Stimulated activated CD8-positive, alpha-beta memory T cell treated with anti-CD3 and anti-CD28 coated beads, Interleukin-7, amount 100 ng/mL, for 1 hour (primary cell): ENCODE data around the gene PDCD1.

Source experiments
- DNase-seq, 2 donors: peaks; one replicate each; pipeline ENCODE4 v3.0.0-alpha.2; 2020; ENCODE audit warnings: low read depth in 2 of 2

PDCD1 gene

DNA sequence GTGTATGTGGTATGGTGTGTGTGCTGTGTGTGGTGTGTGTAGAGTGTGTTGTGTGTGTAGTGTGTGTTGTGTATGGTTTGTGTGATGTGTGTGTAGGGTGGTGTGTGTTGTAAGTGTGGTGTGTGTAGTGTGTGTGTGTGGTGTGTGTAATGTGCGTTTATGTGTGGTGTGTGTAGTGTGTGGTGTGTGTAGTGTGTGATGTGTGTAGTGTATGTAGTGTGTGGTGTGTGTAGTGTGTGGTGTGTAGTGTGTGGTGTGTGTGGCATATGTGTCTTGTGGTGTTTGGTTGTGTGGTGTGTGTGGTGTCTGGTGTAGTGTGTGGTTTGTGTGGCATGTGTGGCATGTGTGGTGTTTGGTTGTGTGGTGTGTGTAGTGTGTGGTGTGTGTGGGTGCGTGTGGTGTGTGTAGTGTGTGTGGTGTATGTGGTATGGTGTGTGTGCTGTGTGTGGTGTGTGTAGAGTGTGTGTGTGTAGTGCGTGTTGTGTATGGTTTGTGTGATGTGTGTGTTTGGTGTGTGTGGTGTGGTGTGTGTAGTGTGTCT is 6.8 kb upstream of the PDCD1 start:
- no peak for DNase-seq

DNA sequence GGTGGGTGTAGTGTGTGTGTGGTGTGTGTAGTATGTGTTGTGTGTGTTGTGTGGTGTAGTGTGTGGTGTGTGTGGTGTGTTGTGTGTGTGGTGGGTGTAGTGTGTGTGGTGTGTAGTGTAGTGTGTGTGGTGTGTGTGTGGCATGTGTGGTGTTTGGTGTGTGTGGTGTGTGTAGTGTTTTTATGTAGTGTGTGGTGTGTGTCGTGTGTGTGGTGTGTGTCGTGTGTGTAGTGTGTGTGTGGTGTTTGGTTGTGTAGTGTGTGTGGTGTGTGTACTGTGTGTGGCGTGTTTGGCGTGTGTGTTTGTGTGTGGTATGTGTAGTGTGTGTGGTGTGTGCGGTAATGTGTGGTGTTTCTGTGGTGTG is 6.1 kb upstream of the PDCD1 start:
- DNase-seq, result no peak

DNA sequence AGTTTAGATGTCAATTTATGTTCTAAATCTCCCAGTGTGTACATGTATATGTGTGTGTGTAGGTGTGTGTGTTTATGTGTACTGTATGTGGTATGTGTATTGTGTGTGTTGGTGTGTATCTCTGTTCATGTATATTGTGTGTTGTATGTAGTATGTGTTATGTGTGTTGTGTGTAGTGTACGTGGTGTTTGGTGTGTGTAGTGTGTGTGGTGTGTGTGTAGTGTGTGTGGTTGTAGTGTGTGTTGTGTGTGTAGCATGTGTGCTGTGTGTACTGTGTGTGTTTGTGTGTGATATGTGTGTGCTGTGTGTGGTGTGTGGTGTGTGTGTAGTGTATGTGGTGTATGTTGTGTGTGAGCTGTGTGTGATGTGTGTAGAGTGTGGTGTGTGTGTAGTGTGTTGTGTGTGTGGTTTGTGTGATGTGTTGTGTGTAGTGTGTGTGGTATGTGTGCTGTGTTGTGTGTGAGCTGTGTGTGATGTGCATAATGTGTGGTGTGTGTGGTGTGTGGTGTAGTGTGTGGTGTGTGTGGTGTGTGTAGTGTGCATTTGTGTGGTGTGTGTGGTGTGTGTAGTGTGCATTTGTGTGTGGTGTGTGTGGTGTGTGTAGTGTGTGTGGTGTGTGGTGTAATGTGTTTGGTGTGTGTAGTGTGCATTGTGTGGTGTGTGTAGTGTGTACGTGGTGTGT is 5.6 kb upstream of the PDCD1 start:
- no peak for DNase-seq

- no peak for DNase-seq
These were observed 4.9 kb upstream of the PDCD1 start for GRCh38 chr2:241863536-241863954.

DNA sequence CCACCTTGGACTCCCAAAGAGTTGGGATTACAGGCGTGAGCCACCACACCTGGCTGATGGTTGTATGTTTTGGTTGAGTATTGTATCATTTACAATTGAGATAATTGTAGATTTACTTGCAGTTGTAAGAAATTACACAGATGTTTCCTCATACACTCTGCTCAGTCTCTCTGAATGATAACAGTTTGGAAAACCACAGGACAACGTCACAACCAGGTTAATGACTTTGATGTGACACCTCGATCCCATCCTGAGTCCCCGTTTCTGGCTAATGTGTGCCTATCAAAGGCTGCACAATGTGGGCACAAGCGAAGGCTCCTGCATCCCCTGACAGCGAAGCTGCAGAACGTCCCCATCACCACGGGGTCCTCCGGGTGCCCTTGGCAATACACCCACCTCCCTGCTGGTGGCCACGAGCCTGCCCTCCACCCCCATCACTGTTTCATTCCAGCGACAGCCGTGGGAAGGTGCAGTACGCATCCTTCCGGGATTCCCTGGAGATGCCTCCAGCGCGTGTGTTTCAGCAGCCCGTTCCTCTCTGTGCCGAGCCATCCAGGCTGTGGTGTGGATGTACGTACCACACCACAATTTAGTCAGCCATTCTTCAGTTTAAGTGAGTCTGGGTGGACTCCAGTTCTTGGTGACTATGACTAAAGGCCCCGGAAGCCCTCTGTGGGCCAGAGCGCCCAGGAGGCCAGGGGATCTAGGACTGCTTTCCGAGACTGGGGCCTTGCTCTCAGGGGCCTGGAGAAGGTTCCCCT is 4.3 kb upstream of the PDCD1 start:
- no peak for DNase-seq

DNA sequence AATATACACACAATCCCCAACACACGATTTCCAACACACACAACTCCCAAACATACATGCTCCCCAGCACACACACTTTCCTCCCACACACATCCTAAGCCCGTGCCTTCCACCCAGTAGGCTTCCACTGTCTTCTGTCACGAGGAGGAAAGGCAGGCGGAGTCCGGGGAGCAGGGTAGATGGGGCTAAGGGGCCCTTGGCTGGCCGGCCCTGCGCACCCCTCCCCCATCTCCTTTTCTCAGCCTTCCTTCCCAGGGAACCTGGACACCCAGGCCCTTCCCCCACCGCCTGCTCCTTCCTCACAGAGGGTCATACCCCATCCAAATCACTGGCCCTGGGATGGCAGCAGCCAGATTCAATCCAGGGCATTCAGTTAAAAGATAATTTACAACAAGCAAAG is 3.4 kb upstream of the PDCD1 start:
- DNase-seq, result no peak

- no peak for DNase-seq
These were observed 2.6 kb upstream of the PDCD1 start for GRCh38 chr2:241861264-241861663.

- no peak for DNase-seq
These were observed 1.7 kb upstream of the PDCD1 start for GRCh38 chr2:241860184-241861078.

DNA sequence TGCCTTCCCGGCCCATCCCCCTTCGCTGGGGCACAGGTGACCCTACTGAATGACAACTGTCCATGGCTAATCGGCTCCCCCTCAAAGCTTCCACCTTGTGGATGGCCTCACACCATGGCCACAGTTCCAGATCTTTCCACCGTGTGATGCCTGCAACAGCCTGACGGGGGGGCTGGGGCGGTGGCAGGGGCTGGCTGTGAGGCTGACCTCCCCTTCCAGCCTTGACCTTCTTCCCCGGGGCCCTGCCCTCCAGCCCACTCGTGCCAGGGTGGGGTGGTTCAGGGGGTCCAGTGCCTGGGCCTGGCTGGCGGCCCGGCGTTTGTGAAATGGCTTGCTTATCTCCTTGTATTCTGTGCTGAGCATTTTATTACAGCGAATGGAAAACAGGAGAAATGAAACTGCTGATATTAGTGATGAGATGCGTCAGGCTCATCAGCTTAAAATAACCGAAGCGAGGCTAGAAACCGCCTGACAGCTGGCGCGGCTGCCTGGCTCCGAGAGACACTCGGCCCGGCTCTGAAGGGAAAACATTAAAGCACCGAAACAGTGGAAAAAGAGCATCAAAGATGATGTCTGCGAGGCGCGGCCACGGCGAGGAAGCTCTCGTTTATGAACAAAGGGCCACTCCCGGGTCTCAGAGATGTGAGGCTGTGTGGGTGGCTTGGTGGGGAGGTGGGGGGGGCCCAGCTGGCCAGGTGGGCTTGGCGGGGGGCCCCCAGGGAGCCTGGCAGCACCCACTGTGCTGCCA is 916 bp upstream of the PDCD1 start:
- DNase-seq, result peak in 1 of 2 donors; percentile 30

DNA sequence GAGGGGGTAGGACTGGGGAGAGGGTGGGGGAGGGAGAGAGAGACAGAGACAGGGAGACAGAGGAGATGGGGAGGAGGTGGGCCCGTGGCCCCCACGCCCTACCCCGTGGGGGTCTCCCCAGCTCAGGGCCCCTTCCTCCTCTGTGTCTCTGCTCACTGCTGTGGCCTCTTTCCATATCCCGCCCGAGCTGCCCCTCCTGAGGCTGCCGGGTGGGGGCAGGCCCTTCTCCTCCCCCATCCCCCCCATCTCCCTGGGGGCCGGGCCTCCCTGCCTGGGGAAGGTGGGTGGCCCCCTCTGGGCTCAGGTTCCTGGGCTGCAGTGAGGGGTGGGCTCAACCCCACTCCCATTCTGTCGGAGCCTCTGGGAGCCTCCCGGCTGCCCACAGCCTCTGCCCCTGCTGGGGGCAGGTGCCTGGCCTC is 332 bp upstream of the PDCD1 start:
- no peak for DNase-seq

DNA sequence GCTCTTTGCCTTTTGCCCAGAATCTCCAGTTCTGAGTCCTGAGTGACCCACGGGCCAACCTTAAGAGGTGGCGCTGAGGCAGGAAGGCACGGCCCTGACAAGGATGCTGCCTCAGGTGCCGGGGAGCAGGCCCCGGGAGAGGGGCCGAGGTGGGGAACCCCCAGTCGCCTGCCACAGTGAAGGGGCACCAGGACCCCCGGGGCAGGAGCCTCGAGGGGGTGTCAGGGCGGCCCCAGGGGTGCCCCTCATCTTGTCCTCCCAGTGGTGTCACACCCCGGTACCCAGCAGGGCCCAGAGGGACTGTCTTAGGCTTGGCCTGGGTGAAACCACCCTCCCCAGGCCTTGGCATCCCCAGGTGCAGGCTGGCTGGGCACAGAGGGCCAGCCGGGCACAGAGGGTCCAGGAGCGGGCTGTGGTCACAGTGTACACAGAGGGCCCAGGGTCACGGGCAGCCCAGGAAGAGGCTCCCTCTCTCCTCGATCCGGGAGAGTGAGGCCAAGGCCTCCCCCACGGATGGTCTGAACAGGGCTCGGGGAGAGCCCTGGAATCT is 1.0 kb downstream of the PDCD1 start:
- DNase-seq, result no peak

GRCh38 chr2:241857041-241857541 is 1.6 kb downstream of the PDCD1 start:
- DNase-seq, result no peak

DNA sequence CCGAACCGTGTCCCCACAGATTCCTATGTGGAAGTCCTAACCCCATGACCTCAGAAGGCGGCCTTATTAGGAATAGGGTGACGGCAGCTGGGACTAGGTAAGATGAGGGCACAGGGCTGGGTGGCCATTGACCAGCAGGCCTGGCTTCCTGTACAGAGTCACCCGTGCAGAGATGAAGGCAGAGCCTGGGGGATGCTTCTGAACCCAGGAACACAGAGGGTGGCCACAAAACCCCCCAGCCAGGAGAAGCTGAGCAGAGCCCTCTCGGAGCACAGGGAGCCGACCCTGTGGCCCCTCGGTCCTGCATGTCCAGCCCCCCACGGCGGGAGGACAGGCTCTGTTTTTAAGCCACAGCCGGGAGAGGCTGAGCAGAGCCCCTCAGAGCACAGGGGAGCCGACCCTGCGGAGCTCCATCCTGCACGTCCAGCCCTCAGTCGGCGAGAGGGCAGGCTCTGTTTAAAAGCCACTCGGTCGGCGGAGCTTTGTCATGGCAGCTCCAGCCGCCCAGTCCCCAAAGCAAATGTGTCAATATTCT is 2.7 kb downstream of the PDCD1 start:
- no peak for DNase-seq

- DNase-seq, result no peak
These were observed 3.3 kb downstream of the PDCD1 start for GRCh38 chr2:241855245-241855887.

DNA sequence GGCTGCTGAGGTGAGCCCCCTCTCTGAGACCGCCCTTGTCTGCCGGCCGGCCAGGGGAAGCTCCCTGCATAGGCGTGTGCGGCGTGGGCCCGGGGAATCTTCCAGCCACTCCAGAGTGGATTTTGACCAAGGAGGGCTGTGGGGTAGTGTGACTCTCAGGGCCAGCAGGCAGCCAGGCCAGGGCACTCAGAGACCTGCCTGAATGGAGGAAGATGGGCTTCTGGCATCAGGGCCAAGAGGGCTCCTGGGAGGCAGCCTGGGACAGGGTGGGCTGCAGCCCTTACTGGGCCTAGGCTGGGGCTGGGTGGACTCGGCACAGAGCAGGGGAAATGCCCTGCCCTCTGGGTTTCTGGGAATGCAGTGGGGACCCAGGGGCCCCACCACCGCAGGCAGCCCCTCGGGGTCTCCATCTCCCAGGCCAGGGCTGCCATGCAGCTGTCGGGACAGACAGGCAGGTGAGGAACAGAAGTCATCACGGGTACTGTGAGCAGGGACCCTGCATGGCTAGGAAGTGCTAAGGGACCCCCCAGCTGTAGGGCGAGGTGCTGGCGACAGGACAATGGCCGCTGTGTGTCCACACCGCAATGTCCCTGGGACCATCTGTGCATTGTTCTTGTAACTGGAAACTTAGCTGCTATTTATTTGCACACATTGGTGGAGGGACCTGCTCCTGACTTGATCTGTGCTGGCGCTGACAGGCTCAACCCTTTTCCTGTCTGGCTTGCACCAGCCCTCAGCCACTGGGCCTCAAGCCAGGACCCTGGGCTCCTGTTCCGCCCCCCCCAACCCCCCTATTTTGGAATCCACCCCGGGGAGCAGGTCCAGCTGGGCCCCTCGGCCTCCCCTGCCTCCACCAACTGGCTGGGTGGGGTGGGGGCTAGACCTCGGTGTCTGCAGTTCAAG is 4.1 kb downstream of the PDCD1 start:
- DNase-seq, result no peak

DNA sequence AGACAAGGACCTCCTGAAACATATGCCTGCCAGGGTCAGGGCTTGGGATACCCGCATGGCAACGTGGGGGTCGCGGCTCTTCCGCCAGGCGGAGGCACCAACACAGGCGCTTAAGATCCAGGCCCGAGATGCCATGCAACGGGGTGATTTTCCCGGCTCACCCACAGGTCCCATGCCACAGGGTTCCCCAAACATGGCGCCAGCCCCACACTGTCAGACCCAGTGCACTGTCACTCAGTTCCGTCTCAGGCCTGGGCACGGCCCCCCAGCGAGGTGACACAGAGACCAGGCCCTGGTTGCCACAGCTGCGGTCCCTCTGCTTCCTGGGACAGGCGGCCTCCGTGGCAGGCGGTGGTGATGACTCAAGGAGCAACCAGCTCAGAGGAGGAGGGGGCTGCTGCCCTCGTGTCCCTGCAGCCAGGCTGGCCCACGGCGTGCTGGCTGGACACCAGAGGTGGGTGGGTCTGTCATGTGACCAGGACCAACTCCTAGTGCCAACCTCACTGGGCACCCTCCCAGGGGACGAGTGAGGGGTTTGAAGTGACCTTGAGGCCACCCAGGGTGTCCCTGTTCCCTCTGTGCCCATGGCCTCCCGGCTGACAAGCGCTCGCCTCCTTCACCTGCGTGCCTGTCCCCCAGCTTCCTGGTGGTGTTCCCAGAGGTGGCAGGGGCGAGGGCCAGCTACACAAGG is 4.9 kb downstream of the PDCD1 start:
- DNase-seq, result no peak

DNA sequence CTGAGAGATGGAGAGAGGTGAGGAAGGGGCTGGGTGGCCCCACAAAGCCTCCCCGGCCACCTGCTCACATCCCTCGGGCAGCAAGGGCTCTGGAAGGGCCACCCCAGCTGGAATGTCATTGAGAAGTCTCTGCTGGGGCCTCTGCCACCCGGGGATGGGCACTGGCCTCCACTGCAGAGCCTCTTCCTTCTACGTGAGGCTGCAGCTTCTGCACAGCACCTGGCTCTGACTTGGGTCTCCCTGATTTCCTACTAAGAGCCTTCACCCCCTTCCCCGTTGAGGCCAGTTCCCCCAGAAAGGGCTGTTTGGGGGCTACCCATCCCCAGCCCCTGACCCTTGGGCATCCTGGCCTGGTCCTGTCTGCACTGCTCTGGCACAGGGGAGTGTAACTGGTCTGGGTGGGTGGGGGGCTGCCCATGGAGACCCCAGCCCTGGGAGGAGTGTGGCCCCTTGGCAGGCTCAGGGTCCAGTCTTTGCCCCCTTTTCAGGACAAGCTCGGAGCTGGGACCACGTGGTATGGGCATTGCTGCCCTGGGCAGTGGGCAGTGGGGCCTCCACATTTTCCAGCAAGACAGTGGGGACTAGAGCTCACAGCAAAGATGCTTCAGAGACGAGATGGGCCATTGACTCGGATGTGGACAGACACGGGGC is 5.6 kb downstream of the PDCD1 start:
- DNase-seq, result no peak
